Adrenal gland (tissue), 5 donors: ENCODE results near the gene CGB3.

Experiments
- POLR2A ChIP-seq, 2 donors: fragments of 450-650 bp; IDR thresholded peaks; one replicate each; pipeline ENCODE4 v1.6.1; 2017; ENCODE audit warnings: antibody characterized with exemption in 2 of 2, mild to moderate bottlenecking in 2 of 2, moderate library complexity in 1 of 2
- TF ChIP-seq, protein P1 (sequence below), 6 experiments: fragments of 450-650 bp in 4 of 6; fragments of 200-600 bp in 2 of 6; sonication (generic) in 1 of 6; IDR thresholded peaks; 1 replicate in 5 of 6; 2 replicates in 1 of 6; pipeline versions ENCODE4 v1.5.1 to v1.8.0; 2016 to 2021; ENCODE audit warnings: antibody characterized with exemption in 6 of 6, mild to moderate bottlenecking in 2 of 6, moderate library complexity in 1 of 6
- donor health status: DM: no; HTN: no; CAD: no.

DNA sequence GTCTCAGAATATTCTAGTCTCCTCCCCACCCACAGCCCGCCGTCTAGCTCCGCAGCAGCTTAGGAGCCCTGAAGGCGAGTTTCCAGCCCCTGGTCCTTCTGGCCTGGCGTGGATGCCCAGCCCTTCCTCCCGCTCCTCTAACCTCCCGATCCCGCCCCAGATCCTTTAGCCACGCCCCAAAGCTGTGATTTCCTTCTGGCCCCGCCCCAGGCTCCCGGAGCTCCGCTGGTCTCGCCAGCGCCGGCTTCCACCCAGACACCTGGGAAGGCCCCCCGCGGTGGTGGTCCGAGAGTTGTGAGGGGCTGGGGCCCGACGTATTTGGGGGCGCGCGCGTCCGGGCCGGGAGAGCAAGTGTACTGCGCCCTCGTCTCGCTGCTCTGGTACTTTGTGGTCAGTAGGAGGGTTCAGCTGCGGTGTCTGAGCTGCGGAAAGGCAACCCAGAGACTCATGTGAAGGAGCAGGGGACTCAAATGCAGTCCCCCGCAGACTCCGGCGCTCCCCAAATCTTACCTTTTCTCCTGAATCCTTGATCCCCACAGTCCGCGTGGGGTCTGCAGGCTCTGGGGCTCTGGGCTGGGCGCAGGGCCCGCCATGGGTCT lies 33.6 kb upstream of the CGB3 start, which contains the start of gene CGB7:
- TF ChIP-seq POLR2A (IDR thresholded peaks at IDR 0.05) = no peak
- TF ChIP-seq, protein P1, sequence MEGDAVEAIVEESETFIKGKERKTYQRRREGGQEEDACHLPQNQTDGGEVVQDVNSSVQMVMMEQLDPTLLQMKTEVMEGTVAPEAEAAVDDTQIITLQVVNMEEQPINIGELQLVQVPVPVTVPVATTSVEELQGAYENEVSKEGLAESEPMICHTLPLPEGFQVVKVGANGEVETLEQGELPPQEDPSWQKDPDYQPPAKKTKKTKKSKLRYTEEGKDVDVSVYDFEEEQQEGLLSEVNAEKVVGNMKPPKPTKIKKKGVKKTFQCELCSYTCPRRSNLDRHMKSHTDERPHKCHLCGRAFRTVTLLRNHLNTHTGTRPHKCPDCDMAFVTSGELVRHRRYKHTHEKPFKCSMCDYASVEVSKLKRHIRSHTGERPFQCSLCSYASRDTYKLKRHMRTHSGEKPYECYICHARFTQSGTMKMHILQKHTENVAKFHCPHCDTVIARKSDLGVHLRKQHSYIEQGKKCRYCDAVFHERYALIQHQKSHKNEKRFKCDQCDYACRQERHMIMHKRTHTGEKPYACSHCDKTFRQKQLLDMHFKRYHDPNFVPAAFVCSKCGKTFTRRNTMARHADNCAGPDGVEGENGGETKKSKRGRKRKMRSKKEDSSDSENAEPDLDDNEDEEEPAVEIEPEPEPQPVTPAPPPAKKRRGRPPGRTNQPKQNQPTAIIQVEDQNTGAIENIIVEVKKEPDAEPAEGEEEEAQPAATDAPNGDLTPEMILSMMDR (IDR thresholded peaks at IDR 0.05) = no peak
